ENCODE data around the gene USP34. TPM values are rescaled to one million over a fixed set of nuclear protein-coding genes. Genes with fewer than 3 reads are reported as not detected.

Gene USP34
- total and polyA plus RNA-seq, 2 of the 8 experiments (the other 6 are each of a cell fraction or from before 2014, with no cell fraction given) = 56.7 to 91.7 TPM

DNA sequence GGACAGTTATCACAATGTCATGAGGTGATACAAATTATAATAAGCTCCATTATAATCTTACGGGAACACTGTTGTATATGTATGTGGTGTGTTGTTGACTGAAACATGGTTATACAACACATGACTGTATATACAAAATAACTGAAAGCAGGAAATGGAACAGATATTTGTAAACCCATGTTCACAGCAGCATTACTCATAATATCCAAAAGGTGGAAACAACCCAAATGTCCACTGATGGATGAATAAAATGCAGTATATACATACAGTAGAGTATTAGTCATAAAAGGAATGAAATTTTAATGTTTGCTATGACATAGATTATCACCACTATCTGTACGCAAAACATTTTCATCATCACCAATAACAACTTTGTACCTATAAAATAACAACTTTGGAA lies 107.3 kb downstream of the USP34 start (continued):
- TF ChIP-seq, protein P1, sequence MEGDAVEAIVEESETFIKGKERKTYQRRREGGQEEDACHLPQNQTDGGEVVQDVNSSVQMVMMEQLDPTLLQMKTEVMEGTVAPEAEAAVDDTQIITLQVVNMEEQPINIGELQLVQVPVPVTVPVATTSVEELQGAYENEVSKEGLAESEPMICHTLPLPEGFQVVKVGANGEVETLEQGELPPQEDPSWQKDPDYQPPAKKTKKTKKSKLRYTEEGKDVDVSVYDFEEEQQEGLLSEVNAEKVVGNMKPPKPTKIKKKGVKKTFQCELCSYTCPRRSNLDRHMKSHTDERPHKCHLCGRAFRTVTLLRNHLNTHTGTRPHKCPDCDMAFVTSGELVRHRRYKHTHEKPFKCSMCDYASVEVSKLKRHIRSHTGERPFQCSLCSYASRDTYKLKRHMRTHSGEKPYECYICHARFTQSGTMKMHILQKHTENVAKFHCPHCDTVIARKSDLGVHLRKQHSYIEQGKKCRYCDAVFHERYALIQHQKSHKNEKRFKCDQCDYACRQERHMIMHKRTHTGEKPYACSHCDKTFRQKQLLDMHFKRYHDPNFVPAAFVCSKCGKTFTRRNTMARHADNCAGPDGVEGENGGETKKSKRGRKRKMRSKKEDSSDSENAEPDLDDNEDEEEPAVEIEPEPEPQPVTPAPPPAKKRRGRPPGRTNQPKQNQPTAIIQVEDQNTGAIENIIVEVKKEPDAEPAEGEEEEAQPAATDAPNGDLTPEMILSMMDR (IDR thresholded peaks at IDR 0.05; ENCODE audit: control extremely low read depth in 1 of 3, insufficient read depth in 1 of 3, low read depth in 1 of 3, low read length in 3 of 3) = no peak
- TF ChIP-seq EZH2 (IDR thresholded peaks at IDR 0.05; ENCODE audit: low read depth, low read length, severe bottlenecking) (no peak), JUND (IDR thresholded peaks at IDR 0.05; ENCODE audit: low read length) (no peak)

Data from H1 (cell line).